Embryonic facial prominence (tissue), 1 donor: ENCODE results near the gene EARS2.
"Not testable (repeated sequence)": the region's sequence is repeated elsewhere in the genome, so short reads cannot be mapped to it uniquely, and the experiment has no call there.

Source experiments
- DNase-seq: peaks from one replicate; pipeline ENCODE4 v3.0.0-alpha.2; 2016; ENCODE audit errors: extremely low spot score

EARS2 gene

DNA sequence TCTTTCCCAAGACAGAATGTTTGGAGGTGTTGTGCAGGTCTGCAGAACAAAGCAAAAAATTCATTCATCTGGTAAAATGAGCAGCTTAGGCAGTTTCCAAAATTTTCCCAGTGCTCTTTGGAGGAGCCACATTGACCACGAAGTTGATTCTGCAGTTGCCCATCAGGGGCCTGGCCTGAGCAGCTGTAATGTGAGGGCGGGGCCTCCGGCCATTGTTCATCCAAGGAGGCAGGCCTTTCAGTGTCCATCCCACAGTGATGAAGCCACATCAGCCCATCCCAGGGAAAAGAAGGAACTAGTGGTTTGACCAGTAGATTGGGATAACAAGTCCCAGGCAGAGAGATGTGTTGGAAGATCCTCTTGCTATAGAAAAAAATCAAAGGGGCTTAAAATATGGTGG lies 10.5 kb upstream of the EARS2 start:
- DNase-seq, result no peak

DNA sequence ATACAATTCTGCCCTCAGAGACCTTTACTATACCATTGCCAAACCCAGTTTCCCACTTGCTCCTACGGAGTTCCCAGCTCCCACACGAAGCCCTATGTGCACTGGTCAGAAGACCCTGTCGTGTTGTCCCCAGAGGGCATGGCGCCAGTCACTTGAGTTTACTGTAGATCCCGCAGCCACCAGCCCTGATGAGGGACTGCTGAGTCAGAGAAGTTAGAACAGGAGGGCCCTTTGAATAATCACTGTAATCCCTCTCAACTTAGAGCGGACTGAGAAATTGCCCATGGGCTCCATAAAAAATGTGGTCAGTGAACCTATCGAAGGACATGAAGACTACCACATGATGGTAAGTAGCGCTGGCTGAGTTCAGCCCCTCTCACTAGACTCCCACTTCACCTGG lies 9.6 kb upstream of the EARS2 start:
- no peak for DNase-seq

- DNase-seq, result no peak
Observed at GRCh38 chr16:23564575-23565363, 7.6 kb upstream of the EARS2 start.

DNA sequence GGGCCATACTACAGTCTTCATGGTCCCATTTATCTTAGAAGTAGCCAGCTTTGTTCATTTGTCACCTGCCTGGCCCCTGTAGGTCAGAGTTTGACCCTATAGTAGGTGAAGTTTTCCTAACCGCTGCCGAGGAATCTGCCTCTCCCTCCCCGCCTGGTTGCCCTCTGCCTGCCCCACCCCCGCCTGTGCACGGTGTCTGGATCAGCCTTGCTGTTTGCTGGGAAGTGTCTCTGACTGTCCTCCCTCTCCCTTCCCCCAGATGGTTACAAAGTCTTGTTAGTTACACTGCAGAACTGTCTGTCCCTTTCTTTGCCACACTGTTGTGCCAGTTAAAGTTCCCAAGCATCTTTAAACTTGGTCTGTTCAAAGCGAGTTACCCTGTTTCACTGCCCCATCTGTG lies 6.0 kb upstream of the EARS2 start:
- no peak for DNase-seq

DNA sequence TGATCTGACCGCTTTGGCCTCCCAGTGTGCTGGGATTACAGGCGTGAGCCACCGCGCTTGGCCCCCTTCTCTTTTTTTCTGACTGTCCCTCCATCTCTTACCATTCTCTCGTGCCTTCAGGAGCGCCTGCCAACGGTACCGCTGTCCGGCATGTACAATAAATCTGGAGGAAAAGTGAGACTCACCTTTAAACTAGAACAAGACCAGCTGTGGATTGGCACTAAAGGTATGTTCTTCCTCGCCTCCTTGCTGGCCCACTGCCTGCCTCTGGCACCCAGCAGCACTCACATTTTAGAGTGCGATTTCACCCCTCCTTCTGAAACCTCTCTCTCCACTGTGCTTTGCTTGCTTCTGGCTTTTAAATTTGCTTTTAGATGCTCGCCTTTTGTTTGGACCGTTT lies 5.4 kb upstream of the EARS2 start:
- DNase-seq, result no peak

DNA sequence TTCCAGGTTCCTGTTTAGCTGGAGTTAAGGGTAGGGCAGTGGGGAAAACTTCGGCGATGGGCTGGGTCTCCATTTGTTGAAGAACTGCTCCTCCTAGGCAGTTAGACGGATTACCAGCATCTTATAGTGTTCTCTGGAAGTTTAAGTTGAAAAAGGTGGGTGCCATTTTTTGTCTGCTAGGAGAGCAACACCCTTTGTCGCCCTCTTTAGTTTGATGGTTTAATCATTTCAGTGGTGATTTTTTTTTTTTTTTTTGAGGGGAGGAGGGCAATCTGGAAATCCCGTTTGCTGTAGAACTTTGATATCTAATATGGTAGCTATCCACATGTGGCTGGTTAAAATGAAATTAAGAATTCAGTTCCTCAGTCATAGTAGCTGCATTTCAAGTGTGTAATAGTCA lies 4.4 kb upstream of the EARS2 start:
- DNase-seq, result no peak

GRCh38 chr16:23557779-23558702 lies 891 bp upstream of the EARS2 start:
- DNase-seq, result no peak

GRCh38 chr16:23554536-23554935 lies 2.6 kb downstream of the EARS2 start:
- DNase-seq, result no peak

DNA sequence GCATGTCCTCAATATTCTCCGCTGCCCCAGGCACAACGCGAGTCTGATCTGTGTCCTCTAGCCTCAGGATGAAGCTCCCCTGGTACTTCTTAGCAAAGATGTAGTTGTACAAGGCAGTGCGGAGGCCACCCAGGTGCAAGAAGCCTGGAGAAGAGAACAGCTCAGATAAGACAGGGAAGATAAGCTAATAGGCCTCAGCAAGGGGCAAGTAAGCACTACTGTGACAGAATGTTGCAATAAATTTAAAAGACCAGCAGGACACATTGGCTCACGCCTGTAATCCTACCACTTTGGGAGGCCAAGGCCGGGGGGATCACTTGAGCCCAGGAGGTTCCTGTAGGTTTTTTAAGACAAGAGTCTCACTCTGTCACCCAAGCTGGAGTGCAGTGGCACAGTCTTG lies 5.0 kb downstream of the EARS2 start:
- DNase-seq, result no peak

DNA sequence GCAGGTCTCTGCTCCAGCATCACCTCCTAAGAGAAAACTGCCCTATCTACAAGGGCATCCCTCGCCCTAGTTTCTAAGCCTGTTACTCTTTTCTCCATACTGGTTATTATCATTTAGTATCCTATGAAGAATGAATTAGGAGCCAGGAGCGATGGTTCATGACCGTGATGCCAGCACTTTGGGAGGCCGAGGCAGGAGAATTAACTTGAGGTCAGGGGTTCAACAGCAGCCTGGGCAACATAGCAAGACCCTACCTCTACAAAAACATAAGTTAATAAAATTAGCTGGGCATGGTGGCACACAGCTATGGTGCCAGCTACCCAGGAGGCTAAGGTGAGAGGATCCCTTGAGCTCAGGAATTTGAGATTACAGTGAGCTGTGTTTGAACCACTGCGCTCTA lies 7.2 kb downstream of the EARS2 start:
- DNase-seq, result no peak

- DNase-seq, result no peak
Observed at GRCh38 chr16:23544436-23544835, 12.7 kb downstream of the EARS2 start.

- DNase-seq, result not testable (repeated sequence)
Observed at GRCh38 chr16:23540817-23541178, 16.4 kb downstream of the EARS2 start.

GRCh38 chr16:23539984-23540816 lies 16.9 kb downstream of the EARS2 start:
- no peak for DNase-seq

DNA sequence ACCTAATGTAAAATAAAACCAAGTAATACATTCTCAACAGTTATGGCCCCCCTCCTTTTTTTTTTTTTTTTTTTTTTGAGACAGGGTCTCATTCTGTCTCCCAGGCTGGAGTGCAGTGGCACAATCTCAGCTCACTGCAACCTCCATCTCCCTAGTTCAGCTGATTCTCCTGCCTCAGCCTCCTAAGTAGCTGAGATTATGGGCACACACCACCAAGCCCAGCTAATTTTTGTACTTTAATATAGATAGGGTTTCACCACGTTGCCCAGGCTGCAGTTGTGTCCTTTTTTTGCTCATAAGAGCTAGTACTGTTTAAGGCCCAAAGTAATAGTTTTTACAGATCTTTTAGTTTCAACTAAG lies 18.3 kb downstream of the EARS2 start:
- DNase-seq, result no peak

DNA sequence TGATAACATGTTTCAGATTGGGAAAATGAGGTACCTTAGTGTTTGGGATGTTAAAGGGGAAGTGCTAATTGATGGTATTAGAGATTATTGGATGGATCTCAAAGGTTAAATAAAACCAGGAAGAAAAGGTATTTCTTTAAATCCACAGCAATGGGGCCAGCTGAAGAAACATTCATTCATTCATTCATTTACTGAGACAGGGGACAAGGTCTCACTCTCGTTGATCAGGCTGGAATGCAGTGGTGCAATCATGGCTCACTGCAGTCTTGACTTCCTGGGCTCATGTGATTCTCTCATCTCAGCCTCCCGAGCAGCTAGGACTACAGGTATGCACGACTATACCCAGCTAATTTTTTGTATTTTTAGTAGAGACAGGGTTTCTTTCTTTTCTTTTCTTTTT lies 19.8 kb downstream of the EARS2 start:
- no peak for DNase-seq

- no peak for DNase-seq
Observed at GRCh38 chr16:23535901-23536300, 21.2 kb downstream of the EARS2 start.

DNA sequence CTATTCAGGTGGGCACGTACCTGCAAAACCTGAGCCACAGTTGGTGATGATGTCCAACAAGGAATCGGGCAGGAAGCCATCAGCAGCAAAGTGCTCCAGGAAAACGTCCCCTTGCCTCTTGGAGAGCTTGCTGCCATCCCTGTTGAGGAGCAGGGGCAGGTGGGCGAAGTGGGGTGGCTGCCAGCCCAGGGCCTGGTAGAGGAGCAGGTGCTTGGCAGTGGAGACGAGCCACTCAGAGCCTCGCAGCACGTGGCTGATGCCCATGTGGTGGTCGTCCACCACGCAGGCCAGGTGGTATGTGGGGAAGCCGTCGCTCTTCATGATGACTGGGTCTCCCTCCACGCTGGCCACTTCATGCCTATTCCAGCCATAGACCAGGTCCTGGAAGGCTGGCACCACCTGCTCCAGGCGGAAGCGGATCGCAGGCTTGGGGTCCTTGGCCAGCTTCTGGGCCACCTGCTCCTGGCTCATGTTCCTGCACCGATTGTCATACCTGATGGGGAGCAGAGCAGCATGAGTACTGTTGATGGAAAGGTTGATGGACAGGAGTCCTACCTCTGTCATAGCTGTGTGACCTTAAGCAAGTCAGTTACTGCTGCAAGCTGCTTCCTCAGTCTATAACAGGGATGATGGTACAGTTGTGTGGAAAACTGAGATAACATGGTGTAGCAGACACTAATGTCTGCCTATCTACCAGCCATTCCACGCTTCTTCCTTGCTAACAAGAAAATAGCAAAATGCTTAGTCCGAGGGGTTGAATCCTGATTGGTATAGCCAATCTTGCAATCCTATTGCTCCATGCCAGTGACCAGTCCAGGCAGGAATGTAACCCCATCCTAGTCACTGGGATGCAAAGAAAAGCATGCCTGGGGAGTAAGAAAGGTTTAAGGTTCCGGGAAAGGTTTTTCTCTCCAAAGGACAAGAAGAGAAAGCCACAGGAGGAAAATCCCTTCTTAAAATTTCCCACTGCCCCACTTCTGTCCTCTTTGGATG lies 22.0 kb downstream of the EARS2 start:
- no peak for DNase-seq

GRCh38 chr16:23532448-23532847 lies 24.7 kb downstream of the EARS2 start:
- no peak for DNase-seq

DNA sequence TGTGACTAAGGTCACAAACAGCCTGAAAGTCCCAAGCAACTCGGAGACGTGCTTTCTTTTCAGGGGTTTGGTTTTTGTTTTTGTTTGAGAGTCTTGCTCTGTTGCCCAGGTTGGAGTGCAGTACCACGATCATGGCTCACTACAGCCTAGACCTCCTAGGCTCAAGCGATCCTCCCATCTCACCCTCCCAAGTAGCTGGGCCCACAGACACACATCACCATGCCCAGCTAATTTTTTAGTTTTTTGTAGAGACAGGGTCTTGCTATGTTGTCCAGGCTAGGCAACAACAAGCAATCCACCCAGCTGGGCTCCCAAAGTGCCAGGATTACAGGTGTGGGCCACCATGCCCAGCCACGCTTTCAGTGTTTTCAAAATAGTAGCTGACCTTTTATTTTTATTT lies 27.1 kb downstream of the EARS2 start:
- DNase-seq, result no peak

GRCh38 chr16:23528644-23529310 lies 28.4 kb downstream of the EARS2 start:
- no peak for DNase-seq
